ENCODE data around the gene RHEX.

RHEX gene

GRCh38 chr1:206067486-206068227 is 14.7 kb downstream of the RHEX start:
- Mint-ChIP-seq H3K4me3 (no peak overlapping the region), H3K9me3 (peaks cover 16% of the 10 kb centered on the region), H3K36me3 (ENCODE audit: low read depth) (peaks cover 6% of the 10 kb centered on the region), H3K27ac (no peak overlapping the region), H3K27me3 (ENCODE audit: low read depth, poor library complexity) (peaks cover 22% of the 10 kb centered on the region), H3K4me1 (peaks cover 18% of the 10 kb centered on the region)
- no peak for DNase-seq
- TF ChIP-seq, protein P1, sequence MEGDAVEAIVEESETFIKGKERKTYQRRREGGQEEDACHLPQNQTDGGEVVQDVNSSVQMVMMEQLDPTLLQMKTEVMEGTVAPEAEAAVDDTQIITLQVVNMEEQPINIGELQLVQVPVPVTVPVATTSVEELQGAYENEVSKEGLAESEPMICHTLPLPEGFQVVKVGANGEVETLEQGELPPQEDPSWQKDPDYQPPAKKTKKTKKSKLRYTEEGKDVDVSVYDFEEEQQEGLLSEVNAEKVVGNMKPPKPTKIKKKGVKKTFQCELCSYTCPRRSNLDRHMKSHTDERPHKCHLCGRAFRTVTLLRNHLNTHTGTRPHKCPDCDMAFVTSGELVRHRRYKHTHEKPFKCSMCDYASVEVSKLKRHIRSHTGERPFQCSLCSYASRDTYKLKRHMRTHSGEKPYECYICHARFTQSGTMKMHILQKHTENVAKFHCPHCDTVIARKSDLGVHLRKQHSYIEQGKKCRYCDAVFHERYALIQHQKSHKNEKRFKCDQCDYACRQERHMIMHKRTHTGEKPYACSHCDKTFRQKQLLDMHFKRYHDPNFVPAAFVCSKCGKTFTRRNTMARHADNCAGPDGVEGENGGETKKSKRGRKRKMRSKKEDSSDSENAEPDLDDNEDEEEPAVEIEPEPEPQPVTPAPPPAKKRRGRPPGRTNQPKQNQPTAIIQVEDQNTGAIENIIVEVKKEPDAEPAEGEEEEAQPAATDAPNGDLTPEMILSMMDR (IDR thresholded peaks at IDR 0.05) = no peak

DNA sequence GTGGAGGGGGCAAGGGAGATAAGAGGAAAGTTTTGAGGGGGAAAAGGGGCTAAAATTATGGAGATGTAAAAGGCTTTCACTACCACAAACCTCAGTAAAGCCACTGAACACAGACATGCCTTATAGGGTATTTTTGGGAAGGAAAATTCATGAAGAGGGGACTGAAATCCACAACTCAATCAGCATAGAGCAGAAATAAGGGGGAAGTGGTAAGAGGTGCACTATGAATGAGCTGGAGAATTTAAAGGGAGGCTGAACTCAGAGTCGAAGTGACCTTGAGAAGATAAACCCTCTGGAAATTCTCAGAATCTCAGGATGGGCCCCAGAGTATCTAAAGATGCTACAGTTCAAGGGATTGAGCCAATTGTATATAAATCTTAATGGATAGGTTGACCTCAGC is 15.3 kb downstream of the RHEX start:
- Mint-ChIP-seq H3K9me3 (peaks cover 10% of the 10 kb centered on the region), H3K4me1 (peaks cover 18% of the 10 kb centered on the region), H3K27ac (no peak overlapping the region), H3K4me3 (no peak overlapping the region), H3K27me3 (ENCODE audit: low read depth, poor library complexity) (peaks cover 20% of the 10 kb centered on the region), H3K36me3 (ENCODE audit: low read depth) (no peaks in the 10 kb centered on the region)
- DNase-seq = no peak
- TF ChIP-seq, protein P1 (IDR thresholded peaks at IDR 0.05) = no peak

GRCh38 chr1:206070627-206071304 is 17.8 kb downstream of the RHEX start:
- Mint-ChIP-seq H3K4me1 (peaks cover 18% of the 10 kb centered on the region), H3K27ac (no peak overlapping the region), H3K9me3 (no peaks in the 10 kb centered on the region), H3K36me3 (ENCODE audit: low read depth) (no peaks in the 10 kb centered on the region), H3K27me3 (ENCODE audit: low read depth, poor library complexity) (peaks cover 23% of the 10 kb centered on the region), H3K4me3 (no peak overlapping the region)
- DNase-seq = no peak
- TF ChIP-seq, protein P1 (IDR thresholded peaks at IDR 0.05) = no peak

DNA sequence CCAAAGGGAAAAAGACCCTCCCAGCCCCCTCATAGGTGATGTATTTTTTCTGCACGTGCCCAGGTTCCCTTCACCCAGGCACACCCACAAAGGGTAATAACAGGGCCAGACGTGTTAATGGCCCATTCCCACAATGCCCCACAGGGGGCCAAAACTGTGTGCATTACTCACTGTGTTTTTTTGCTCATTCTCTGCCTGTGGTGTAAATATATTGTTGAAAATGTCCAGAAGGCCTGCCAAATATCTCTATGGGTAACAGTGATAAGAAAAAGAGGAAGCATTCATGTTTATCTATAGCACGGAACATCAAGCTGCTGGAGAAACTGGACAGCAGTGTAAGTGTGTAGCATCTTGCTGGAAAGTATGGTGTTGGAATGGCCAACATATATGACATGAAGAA is 21.9 kb downstream of the RHEX start:
- H3K27ac Mint-ChIP-seq = no peak overlapping the region
- H3K4me1 Mint-ChIP-seq = no peaks in the 10 kb centered on the region
- H3K36me3 Mint-ChIP-seq (ENCODE audit: low read depth) = no peaks in the 10 kb centered on the region
- no peak for DNase-seq
- no peaks in the 10 kb centered on the region for H3K9me3 Mint-ChIP-seq
- no peak overlapping the region for H3K4me3 Mint-ChIP-seq
- peaks cover 9% of the 10 kb centered on the region for H3K27me3 Mint-ChIP-seq (ENCODE audit: low read depth, poor library complexity)
- TF ChIP-seq, protein P1 (IDR thresholded peaks at IDR 0.05) = no peak

DNA sequence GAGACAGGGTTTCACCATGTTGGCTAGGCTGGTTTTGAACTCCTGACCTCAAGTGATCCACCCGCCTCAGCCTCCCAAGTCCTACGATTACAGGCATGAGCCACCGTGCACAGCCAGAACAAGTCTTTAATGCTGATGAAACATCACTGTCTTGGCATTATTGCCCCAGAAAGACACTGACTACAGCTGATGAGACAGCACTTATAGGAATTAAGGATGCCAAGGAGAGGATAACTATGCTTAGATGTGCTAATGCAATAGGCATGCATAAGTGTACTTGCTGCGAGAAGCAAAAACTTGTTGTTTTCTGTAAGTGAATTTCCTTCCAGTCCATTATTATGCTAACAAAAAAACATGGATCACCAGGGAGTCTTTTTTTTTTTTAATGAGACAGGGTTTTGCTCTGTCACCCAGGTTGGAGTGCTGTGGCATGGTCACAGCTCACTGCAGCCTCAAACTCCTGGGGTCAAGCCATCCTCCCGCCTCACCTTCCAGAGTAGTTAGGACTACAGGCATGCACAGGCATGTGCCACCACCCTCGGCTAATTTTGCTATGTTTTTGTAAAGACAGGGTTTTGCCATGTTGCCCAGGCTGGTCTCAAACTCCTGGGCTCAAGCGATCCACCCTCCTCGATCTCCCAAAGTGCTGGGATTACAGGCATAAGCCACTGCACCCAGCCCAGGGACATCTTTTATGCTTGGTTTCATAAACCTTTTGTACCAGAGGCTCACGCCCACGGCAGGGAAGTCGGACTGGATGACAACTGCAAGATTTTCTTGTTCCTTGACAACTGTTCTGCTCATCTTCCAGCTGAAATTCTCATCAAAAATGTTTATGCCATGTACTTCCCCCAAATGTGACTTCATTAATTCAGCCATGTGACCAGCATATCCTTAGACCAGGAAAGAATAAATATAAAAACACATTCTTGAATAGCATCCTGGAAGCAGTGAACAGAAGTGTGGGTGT is 23.1 kb downstream of the RHEX start:
- H3K27me3 Mint-ChIP-seq (ENCODE audit: low read depth, poor library complexity) = peaks cover 7% of the 10 kb centered on the region
- H3K4me1 Mint-ChIP-seq = no peaks in the 10 kb centered on the region
- H3K36me3 Mint-ChIP-seq (ENCODE audit: low read depth) = no peaks in the 10 kb centered on the region
- TF ChIP-seq, protein P1 (IDR thresholded peaks at IDR 0.05) = no peak
- H3K9me3 Mint-ChIP-seq = no peaks in the 10 kb centered on the region
- no peak for DNase-seq
- H3K27ac Mint-ChIP-seq = no peak overlapping the region
- no peak overlapping the region for H3K4me3 Mint-ChIP-seq
